Occipital lobe (tissue), 2 donors: ENCODE data around the gene ATP8B4. TPM values are rescaled to one million over a fixed set of nuclear protein-coding genes. Genes with fewer than 3 reads are reported as not detected.
A peak's percentile ranks its signal among the peaks of the same experiment; 100 is the strongest.

Experiments
- DNase-seq: peaks from one replicate; lab custom pipeline; 2025; lab: John Stamatoyannopoulos, UW
- total RNA-seq: library from RNA; depleted of rRNA; stranded (reverse); fragments of >200 nt; gene quantifications from one replicate; pipeline ENCODE4 v1.2.3, GENCODE V29; 2014

ATP8B4 gene
- total RNA-seq, 1 donor from 2014 or later = 6.6 TPM

DNA sequence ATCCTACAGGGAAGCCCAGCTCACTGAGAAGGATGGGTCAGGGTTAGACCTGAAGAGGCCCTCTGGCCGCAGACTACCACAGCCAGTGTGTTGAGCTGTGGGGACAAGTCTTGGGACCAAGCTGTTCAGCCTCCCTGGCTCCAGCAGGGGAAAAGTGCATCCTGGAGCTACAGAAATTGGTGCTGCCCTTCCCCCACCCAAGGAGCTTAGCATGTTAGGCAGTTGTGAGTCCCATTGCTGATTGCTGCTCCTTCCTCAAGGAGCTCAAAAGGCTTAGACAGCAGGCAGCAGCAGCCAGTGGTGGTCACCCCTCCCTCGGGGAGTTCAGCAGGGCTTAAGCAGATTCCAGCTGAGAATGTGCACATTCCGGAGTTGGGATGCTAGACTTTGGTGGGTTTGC, 165.6 kb downstream of the ATP8B4 start:
- no peak for DNase-seq

DNA sequence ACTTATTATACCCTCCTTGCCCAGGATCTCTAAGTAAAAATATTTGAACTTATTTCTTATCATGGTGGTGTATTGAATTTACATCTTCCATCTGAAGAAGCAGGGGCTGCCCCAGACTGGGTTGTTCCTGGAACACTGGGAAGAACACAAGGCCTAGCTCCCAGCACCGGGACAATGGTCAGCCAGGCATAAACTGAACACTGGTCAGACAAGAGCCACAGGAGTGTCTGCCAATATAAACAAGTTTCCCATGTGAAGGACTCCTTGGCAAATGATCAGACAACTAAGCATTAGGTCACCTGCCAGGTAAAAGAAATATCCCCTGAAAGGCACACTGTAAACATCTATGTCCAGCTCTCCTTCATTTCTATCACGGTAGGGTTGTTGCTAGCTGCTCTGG, 172.4 kb downstream of the ATP8B4 start:
- DNase-seq = no peak

DNA sequence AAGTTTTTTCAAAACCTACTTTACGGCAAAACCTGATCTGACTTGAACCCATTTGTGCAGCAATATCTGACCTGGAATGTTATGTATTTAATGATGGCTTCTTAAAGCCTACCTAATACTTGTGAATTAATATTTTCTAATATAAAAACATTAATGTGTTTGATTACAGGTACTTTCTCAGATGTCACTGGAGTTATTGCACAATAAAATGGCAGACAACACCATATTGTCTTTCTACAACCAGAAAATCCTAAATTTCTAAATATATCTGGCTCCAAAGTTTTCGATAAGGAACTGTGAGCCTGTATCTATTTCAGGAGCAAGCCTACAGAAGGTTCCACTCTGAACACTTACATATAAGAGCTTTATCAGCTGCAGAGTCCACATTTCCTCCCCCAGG, 184.5 kb downstream of the ATP8B4 start:
- DNase-seq = no peak

DNA sequence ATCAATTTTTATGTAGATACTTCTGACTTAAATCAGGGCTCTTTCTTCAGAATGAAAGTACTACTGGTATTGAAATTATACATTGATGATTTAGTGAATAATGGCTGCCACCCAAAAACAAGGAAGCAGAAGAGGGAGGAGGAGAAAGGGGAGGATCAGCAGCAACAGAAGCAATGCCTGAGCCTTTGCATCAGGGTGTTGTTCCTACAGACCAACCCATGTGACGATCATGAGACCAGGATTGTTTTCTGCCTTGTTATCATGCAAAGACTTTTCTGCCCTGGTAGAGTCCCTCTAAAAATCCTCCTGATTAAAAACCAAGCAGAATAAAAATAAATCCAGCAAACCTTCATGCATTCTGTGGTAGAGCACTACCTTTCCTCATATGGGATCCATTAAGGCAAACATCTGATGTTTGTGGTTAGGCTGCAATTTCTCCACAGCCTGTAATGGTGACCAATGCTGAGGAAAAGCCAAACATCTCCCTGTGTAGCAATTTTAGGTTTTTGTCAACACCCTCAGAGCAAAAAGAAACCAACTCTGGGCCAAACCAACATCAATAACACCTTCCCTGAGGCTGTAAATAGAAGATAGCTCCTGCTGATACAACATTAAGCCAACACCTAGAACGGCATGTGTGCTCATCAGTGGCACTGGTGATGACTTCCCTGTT, 191.7 kb downstream of the ATP8B4 start:
- DNase-seq = no peak

- no peak for DNase-seq
Observed at GRCh38 chr15:49926740-49927139, 192.3 kb downstream of the ATP8B4 start.

- no peak for DNase-seq
Observed at GRCh38 chr15:49923671-49924070, 195.4 kb downstream of the ATP8B4 start.

GRCh38 chr15:49919034-49919433, 200.0 kb downstream of the ATP8B4 start:
- no peak for DNase-seq

- DNase-seq = no peak
Observed at GRCh38 chr15:49918121-49918520, 200.9 kb downstream of the ATP8B4 start.

GRCh38 chr15:49916998-49917397, 202.0 kb downstream of the ATP8B4 start:
- no peak for DNase-seq

GRCh38 chr15:49915822-49916221, 203.2 kb downstream of the ATP8B4 start:
- no peak for DNase-seq

- no peak for DNase-seq
Observed at GRCh38 chr15:49908933-49909295, 210.1 kb downstream of the ATP8B4 start.

DNA sequence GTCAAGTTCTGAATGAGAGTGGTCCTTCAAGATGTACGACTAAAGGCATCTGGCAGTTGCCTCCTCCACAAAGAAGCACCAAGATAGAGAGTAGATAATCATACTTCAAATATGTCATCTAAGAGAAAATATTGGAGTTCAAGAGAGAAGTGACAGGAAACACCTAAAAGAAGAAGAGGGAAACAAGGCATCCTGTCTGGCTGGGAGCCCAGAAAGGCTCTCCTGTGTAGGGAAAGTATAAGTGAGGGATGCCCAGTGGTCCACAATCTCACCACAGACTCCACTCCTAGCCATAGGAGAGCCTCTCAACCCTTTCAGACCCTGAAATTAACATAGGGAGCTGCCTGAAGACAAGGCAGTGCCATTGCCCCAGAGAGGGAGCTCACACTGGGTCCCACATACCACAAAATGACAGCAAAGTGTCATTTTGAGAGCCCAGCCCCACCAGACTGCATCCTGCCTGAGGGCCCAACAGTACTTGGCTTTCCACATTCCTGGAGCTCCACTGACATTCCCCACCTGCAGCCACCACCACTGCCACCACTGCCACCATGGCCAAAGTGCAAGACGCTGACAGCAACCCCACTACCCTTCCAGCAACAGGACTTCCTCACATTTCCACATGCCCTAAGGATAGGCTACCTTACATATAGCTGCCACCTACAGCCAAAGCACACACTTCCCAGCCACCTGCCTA, 210.6 kb downstream of the ATP8B4 start:
- no peak for DNase-seq

DNA sequence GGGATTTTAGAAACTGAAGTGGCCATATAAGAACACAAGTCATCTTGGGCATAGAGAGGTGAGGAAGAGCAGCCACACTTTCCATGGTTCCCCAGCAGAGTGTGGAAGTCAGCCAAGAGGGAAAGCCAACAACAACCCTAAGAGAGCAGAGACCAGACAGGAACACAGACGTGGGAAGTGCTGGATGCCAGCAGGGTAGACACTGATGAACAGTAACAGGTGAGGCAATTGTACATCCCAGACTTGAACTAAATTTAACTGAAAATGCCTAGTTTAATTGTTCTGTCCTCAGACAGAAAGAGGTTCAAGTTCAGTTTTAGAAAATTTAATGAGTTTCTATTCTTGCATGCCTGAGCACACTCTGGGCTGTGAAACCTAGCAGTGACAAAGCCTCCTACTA, 212.1 kb downstream of the ATP8B4 start:
- DNase-seq = no peak

- no peak for DNase-seq
Observed at GRCh38 chr15:49905221-49905620, 213.8 kb downstream of the ATP8B4 start.

DNA sequence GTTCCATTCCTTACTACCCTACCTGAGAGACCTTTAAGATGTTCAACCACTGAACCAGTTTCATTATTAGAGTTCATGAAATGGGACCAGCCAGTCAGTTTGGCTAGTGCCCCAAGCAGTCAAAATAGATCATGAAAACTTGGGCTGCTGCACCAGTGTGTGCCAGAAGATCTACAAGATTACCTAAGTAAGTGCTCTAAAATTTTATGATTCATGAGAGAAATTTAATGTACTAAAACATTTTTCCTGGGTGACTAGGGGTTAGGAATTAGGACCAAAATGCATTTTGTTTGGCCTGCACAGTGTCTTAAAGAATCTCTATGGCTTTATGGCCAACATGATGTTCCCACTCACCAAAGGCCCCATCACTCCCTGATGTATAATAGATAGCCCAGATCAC, 214.7 kb downstream of the ATP8B4 start:
- no peak for DNase-seq

DNA sequence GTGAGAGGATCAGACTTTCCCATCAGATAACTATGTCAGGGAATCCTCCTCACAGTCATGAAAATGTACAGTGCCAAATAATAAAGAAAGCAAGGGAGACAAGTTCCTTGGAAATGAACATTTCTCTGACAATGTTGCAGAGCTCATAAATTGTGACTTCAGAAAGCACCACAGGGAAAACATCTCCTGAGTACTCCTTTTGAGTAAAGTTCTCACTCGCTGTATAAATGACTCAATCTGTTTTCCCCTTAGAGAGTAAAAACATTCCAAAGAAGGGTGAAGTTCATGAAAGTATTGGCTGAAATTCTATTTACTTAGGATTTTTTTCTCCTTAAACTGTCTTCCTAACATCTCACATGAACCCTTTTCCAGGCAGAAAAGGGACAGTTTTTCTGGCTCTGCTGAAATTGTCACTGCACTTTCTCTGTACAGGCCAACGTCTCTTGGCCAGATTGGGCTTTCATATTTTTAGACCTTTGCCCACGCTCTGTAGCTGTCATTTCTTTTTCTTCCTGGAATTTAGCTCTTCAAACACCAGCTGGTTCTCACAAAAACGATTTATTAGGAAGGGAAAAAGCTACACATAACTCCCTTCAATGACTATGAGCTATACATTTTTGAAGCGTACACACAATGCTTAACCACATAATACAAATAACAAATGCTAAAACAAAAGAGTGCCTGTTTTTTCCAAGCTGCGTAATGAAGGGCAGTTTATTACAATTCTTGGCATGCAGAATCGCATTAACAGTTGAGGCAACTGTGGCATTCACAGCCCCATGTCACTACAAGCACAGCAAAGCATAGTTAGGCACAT, 216.1 kb downstream of the ATP8B4 start:
- DNase-seq = peak; percentile 9

DNA sequence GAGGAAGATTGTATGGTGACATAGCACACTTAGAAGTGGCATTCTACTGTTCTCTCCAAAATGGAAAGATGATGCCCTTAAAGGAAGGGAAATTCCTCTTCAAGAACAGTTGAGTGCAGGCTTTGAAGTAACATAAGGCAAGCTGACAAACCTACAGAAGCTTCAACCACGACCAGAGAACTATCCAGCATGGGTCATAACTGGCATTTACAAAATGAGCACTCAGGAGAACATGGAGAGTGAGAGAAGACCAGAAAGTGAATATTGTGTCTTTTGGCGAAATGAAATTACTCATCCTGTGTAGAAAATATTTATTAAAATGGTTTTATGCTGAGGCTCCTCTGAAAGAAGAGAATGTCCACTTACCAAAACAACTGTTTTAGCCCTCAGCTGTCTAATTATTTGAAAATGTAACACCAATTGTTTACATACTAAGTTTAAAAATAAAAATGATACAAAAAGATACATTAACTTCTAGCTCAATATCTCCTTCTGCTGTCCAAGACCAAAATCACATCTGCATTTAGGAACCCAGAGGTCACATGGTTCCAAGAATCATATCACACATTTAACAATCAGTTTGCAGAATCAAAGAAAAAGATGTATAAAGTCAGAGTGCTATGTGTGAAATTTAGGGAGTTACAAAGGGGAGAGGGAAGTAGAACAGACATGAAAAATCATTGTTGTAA, 216.9 kb downstream of the ATP8B4 start:
- DNase-seq = no peak

DNA sequence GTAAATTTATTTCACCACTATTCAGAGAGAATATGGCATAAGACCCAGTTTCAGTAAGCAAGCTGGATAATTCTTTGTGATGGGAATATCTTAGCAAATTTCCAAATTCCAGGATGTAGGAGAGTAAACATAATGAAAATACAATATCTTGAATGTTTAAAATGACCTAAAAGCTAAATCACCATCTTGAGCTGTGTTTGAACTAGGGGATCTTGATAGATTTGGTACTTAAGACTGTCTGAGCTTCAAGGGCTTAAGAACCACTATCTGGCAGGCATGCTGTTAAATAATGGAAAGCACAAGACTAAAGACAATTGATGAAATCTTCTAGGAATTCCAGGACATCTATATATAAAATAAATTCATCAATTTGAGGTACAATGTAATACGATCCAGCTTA, 217.7 kb downstream of the ATP8B4 start:
- DNase-seq = no peak

- no peak for DNase-seq
Observed at GRCh38 chr15:49900903-49901235, 218.2 kb downstream of the ATP8B4 start.

- no peak for DNase-seq
Observed at GRCh38 chr15:49900006-49900902, 218.8 kb downstream of the ATP8B4 start.
